Neutrophil (primary cell): Measurements from ENCODE around the gene TPBGL.

Experiments used
- H3K27ac ChIP-seq: fragments of 200-600 bp; sonication (generic); 2 replicates; pipeline ENCODE4 v1.5.1; 2016; ENCODE audit warnings: mild to moderate bottlenecking, moderate library complexity
- H3K27me3 ChIP-seq: fragments of 200-600 bp; sonication (generic); 2 replicates; pipeline ENCODE4 v1.6.0; 2016; ENCODE audit warnings: mild to moderate bottlenecking
- H3K36me3 ChIP-seq: fragments of 200-600 bp; sonication (generic); 2 replicates; pipeline ENCODE4 v1.5.1; 2017
- H3K4me1 ChIP-seq, 2 experiments: fragments of 200-600 bp in 1 of 2; sonication (generic) in 1 of 2; 1 replicate in 1 of 2; 2 replicates in 1 of 2; pipeline versions ENCODE4 v1.5.1 to v1.6.1; 2013 to 2016; ENCODE audit warnings: low read depth in 1 of 2, low read length in 1 of 2, mild to moderate bottlenecking in 1 of 2, moderate library complexity in 1 of 2; ENCODE audit not compliant: control insufficient read depth in 1 of 2, insufficient read depth in 1 of 2
- H3K4me3 ChIP-seq, 2 experiments: fragments of 200-600 bp in 1 of 2; sonication (generic) in 1 of 2; 1 replicate in 1 of 2; 2 replicates in 1 of 2; pipeline ENCODE4 v1.5.1; 2013 to 2016; ENCODE audit warnings: low read depth in 1 of 2, low read length in 1 of 2, mild to moderate bottlenecking in 1 of 2, moderate library complexity in 1 of 2
- H3K9me3 ChIP-seq: fragments of 200-600 bp; sonication (generic); 2 replicates; pipeline ENCODE4 v1.5.1; 2016
- TF ChIP-seq, protein P1 (sequence below): fragments of 200-600 bp; sonication (generic); IDR thresholded peaks from 2 replicates; pipeline ENCODE4 v1.5.1; 2016; ENCODE audit warnings: antibody characterized with exemption

The TPBGL gene

DNA sequence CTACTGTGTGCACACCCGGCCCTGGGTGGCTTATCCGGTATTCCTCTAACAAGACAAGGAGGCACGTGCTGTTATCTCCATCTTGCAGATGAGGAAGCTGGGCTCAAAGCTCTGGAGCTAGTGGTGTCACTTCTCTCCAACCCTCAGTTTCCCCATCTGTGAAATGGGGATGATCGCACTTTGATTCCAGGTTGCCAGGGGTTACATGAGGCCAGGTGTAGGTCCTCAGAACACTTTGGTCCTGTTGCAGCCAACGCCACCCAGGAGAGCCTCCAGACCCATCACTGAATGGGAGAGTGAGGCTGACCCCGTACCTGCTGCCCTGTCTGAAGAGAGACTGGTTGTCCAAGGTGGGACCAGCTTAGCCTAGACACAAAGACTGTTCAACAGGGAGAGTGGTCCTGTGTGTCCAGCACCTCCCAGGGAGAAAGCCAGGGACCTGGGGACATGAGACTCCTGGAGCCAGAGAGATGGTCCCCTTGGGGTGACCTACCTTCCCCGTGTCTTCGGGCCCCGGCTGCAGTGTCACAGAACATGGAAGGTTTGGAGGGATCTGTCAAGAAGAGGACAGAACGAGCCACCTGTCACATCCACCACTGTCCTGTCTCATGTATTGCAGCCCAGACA is 41.0 kb downstream of the TPBGL start:
- Histone ChIP-seq H3K4me3 (no peak overlapping the region), H3K9me3 (no peaks in the 10 kb centered on the region), H3K27ac (no peak overlapping the region), H3K36me3 (peaks cover 83% of the 10 kb centered on the region), H3K4me1 (peaks cover 3 to 14% of the 10 kb centered on the region in 2 experiments), H3K27me3 (no peaks in the 10 kb centered on the region)
- TF ChIP-seq, protein P1, sequence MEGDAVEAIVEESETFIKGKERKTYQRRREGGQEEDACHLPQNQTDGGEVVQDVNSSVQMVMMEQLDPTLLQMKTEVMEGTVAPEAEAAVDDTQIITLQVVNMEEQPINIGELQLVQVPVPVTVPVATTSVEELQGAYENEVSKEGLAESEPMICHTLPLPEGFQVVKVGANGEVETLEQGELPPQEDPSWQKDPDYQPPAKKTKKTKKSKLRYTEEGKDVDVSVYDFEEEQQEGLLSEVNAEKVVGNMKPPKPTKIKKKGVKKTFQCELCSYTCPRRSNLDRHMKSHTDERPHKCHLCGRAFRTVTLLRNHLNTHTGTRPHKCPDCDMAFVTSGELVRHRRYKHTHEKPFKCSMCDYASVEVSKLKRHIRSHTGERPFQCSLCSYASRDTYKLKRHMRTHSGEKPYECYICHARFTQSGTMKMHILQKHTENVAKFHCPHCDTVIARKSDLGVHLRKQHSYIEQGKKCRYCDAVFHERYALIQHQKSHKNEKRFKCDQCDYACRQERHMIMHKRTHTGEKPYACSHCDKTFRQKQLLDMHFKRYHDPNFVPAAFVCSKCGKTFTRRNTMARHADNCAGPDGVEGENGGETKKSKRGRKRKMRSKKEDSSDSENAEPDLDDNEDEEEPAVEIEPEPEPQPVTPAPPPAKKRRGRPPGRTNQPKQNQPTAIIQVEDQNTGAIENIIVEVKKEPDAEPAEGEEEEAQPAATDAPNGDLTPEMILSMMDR: no peak

- TF ChIP-seq, protein P1: no peak
- Histone ChIP-seq H3K27me3 (no peaks in the 10 kb centered on the region), H3K36me3 (peaks cover 74% of the 10 kb centered on the region), H3K9me3 (no peaks in the 10 kb centered on the region), H3K4me1 (peaks cover 0 to 7% of the 10 kb centered on the region in 2 experiments), H3K27ac (no peak overlapping the region), H3K4me3 (no peak overlapping the region)
These were observed 42.9 kb downstream of the TPBGL start for GRCh38 chr11:75283391-75283931.

DNA sequence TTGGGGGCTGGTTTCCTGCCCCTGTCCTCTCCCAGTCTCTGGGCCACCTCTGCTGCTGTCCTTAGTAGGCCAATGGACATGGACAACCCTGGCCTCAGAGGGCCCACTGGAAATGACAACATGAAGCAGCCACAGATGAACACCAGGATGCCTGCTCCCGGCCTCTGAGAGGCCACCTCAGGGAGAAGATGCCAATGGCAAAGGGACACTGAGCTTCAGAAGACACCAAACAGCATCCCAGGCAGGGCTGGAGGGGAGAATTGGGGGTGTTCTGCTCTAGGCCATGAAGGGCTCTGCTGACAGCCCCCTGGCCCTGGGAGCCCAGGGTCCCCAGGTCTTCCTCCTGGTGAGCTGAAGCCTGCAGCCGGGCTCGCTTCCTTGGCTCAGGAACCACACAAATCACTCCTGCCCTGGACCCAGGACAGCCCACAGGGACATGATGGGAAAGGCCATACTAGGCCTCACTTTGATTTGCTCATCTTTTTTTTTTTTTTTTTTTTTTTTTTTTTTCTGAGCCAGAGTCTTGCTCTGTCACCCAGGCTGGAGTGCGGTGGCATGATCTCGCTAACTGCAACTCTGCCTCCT is 45.3 kb downstream of the TPBGL start:
- Histone ChIP-seq H3K4me3 (no peak overlapping the region), H3K9me3 (no peaks in the 10 kb centered on the region), H3K4me1 (no peaks in the 10 kb centered on the region), H3K27me3 (no peaks in the 10 kb centered on the region), H3K36me3 (peaks cover 73% of the 10 kb centered on the region), H3K27ac (no peak overlapping the region)
- TF ChIP-seq, protein P1: no peak

DNA sequence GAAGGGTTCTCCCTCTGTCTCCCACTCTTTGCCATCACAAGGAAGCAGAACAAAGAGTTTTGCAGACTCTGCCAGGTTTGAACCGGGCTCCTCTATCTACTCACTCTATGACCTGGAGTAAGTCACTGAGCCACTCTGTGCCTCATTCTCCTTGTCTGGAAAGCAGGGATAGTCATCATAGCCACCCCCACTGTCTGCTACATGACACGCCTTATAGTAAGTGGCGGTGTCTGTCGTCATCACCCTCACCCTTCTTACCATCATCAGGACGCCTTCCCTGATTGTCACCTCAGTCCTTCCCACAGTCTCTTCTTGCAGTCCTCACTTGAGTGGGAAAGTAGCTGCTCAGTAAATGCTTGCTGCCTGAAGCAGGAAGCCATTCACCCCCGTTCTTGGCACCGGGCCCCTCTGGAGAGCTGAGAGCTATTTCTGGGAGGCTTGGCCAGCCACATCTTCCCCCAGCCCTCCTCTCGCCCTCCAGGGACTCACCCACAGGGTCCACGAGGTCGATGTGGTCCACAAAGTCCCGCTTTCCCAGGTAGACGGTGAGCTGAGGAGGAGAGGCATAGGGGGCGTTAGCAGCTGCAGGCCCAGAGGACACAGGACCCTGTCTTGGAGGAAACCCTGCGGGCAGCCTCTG is 46.4 kb downstream of the TPBGL start:
- peaks cover 63% of the 10 kb centered on the region for H3K36me3 ChIP-seq
- no peaks in the 10 kb centered on the region for H3K27me3 ChIP-seq
- H3K4me1 ChIP-seq: no peaks in the 10 kb centered on the region
- TF ChIP-seq, protein P1: no peak
- H3K4me3 ChIP-seq: no peak overlapping the region
- no peaks in the 10 kb centered on the region for H3K9me3 ChIP-seq
- peak overlapping the region; percentile 2 for H3K27ac ChIP-seq

DNA sequence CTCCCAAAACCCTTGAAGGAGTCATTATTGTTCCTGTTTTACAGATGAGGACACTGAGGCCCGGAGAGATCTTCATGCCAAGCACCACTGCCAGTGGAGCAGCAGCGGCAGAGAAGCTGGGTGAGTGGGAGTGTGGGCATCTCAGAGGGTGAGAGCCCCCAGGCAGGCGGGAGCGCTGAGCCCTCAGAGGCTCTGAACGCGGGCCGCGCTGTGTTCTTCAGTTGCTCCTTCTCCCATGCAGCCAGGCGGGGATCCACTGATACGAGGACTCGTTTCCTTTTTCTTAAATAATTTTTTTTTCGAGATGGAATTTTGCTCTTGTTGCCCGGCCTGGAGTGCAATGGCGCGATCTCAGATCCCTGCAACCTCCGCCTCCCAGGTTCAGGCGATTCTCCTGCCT is 47.0 kb downstream of the TPBGL start:
- no peak overlapping the region for H3K27ac ChIP-seq
- no peaks in the 10 kb centered on the region for H3K9me3 ChIP-seq
- TF ChIP-seq, protein P1: no peak
- H3K4me3 ChIP-seq: no peak overlapping the region
- H3K4me1 ChIP-seq: no peaks in the 10 kb centered on the region
- no peaks in the 10 kb centered on the region for H3K27me3 ChIP-seq
- peaks cover 56% of the 10 kb centered on the region for H3K36me3 ChIP-seq
